HG03520 (cell line): ENCODE results near the gene CXCR3.
"Not testable (repeated sequence)": the region's sequence is repeated elsewhere in the genome, so short reads cannot be mapped to it uniquely, and the experiment has no call there.

Experiments used
- ATAC-seq: cut with Tn5 transposase; IDR thresholded peaks from one replicate; pipeline ENCODE4 v1.9.1; 2021; ENCODE audit warnings: mild to moderate bottlenecking, moderate library complexity; ENCODE audit not compliant: unreplicated experiment

The CXCR3 gene

DNA sequence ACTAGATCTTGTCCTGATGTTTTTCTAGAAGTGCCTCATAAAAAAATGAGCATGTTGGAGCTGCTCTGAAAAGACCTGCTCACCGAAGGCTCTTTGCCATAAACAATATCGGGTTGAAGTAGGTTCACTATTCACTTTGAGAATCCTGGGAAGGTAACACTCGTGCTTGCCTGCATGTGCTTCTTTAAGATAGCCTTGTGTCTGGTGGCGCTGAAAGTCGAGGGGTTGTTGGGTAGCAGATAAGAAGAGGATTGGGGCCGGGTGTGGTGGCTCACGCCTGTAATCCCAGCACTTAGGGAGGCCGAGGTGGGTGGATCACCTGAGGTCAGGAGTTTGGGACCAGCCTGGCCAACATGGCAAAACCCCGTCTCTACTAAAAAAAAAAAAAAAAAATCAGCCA lies 6.6 kb downstream of the CXCR3 start:
- ATAC-seq: not testable (repeated sequence)

DNA sequence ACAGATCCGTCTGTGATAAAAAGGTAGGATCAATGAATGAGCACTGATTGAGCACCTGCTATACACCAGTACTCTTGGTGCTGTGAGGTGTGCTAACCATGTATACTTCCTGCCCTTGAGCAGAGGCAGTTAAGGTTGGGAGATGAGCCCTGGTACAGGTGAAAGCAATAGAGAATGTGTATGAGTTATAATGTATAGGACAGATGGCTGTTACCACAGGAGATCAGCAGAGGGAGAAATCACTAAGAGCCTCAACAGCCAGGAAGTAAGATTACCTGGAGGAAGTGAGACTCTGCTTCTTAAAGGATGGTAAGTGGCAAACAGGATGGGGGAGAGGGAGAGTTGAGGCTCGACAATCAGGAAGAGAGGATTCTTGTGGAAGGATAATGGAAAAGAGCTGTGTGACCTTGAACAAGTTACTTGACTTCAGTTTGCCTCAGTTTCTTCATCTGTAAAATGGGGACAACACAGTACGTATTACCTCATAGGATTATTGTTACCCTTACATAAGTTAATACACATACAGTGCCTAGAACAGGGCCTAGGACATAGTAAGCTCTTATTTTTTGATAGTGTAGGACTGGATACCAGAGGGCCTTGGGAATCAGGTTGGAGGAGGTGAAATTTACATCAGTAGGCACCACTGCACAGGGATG lies 9.1 kb downstream of the CXCR3 start:
- ATAC-seq: no peak

DNA sequence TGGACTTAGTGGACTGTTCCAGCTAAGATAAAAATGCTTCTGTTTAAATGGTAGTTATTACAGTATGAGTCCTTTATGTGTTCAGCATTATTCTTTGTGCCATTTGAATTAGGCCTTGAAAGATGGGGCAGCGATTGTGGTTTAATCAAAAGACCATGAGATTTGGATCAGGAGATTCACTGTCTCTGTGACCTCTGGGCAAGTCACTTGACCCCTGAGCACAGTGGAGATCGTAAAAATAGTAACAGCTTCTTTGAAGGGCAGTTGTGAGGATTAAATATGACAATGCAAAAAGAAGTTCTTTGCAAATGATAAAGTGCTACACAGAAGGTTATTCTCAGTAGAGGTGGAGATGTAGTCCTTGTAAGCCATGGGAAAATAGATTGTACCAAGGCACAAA lies 10.8 kb downstream of the CXCR3 start:
- ATAC-seq: no peak

DNA sequence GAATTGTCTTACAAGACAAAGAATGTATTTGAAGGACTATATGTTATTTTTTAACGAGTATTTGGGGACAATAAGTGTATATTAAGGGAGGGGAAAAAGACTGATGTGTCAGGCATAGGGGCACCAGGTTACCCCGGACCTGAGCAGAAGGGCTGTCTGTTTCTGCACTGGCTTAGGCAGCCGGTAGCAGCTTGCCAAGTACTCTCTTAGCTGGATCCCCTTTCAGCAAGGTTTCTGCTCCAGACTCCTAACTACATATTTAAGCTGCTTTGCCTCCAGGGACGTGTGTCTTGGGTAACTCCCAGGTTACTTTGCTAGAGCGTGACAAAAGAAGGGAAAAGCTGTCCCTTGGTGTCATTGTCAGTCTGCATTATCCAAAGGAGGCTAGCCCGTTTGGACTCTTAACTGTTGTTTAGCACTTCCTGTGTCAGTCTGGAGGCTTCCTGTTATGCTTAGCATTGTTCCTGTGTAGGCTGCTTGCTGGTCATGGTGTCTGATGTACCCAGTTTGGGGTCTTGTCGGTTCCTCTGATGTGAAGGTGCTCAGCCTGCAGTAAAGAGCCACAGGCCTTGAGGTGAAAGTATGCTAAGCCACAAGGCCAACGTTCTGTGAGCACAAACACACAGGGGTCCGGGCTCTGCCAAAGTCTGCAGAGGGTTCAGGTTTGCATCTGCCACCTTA lies 11.6 kb downstream of the CXCR3 start:
- no peak for ATAC-seq

DNA sequence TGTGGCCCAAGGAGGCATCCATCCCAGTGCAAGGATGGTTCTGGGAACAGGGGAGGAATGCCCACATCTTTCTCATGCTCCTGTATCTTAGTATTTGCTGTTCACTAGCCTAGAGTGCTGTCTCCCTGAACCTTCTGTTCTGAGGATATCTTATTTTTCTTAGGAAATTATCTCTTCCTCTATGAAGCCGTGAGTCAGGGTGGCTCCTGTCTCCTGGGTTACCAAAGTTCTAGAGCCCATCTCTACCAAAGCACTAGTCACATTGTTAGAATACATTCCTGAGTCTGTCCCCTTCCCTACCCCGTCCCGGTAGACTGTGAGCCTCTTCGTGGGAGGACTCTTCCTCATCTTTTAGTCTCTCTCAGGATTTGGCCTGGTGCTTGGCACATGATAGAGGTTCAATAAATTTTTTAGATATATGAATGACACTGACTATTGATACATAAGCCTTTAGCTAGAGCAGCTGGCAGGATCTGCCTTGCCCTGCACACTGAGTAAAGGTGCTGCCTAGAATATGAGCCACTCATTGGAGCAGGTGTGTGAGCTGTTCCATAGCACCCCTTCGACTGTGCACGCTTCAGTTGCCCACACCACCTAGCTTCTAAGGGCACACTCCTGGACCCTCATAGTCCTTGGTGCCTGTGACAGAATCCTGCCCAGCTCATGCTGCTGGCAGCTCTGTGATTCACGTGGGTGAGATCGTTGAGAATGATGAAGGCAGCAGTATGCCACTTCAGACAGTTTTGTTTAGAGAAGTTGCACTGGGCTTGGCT lies 13.3 kb downstream of the CXCR3 start:
- ATAC-seq: no peak

DNA sequence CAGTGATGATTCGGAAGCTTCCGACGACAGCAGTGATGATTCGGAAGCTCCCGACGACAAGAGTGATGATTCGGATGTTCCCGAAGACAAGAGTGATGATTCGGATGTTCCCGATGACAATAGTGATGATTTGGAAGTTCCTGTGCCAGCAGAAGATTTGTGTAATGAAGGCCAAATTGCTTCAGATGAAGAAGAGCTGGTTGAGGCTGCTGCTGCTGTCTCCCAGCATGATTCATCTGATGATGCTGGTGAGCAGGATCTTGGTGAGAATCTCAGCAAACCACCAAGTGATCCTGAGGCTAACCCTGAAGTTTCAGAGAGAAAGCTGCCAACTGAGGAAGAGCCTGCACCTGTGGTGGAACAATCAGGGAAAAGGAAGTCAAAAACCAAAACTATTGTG lies 14.2 kb downstream of the CXCR3 start:
- no peak for ATAC-seq

DNA sequence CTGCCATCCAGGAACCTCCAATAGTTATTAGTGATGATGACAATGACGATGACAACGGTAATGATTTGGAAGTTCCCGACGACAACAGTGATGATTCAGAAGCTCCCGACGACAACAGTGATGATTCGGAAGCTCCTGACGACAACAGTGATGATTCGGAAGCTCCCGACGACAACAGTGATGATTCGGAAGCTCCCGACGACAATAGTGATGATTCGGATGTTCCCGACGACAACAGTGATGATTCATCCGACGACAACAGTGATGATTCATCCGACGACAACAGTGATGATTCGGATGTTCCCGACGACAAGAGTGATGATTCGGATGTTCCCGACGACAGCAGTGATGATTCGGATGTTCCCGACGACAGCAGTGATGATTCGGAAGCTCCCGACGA lies 14.7 kb downstream of the CXCR3 start:
- no peak for ATAC-seq

DNA sequence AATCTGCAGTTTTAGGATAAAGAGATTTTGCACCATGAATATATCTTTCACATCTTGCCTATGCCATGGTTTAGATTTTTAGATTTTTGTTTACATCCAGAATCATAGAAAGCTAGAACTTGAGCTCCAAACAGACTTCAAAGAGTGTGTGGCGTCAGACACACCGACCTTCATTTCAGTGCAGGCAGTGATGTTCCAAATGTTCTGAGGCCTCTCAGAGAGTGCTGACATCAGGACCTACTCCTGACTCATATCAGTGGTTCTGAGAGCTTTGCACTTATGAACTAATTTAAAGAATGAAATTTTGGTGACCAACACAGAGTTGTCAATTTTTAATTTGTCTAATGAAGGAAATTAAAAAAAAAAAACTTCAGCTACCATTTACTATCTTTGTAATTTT lies 18.3 kb downstream of the CXCR3 start:
- no peak for ATAC-seq

DNA sequence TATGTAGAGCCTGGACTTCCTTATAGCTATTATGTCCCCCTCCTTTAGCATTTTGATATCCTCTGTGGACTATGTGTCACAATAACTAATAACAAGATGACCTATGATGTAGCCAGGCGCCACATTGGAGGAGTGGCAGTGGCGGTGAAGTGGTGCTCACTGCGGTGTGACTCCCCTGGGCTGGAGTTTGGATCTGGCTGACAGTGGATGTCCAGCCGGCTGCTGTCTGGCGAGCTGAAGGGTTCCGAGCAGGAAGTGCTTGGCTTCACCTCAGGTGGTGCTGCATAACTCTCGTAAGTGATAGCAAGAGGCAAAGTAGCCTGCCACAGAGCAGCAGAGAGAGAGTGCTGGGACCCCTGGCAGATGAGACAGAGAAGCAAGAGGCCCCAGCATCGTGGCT lies 25.1 kb downstream of the CXCR3 start:
- ATAC-seq: not testable (repeated sequence)

DNA sequence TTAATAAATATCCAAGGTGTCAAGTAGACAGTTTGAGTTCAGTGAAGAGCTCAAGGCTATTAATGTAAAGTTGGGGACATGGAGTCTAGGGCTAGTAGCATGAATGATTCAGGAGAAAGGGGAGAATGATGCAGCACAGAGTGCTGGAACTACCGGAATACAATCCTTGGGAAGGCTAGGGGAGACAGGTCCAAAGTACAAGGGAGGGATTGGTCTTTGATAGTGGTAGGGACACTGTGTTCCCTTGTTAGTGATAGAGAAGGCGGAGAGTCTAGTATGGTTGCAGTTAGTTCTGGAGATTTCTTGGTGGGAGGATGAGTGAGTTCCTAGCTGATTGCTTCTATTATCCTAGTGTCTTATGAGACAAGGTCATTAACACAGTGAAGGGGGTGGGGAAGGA lies 31.4 kb downstream of the CXCR3 start:
- no peak for ATAC-seq

DNA sequence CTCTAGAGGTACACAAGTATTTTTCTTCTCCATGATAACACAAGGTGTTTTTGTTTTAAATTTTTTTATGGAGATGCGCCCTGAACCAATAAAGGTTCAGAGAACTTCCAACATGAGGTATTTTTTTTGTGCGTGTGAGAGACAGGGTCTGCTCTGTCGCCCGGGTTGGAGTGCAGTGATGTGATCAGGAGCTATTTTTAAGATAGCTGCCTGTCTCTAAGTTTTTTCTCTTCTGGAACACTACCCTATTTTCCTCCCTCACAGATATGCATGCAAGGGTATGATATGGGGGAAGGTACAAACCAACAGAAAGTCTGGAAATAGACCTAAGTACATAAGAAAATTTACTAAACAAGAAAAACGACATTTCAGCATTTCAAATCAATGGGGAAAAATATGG lies 37.1 kb downstream of the CXCR3 start:
- ATAC-seq: no peak

DNA sequence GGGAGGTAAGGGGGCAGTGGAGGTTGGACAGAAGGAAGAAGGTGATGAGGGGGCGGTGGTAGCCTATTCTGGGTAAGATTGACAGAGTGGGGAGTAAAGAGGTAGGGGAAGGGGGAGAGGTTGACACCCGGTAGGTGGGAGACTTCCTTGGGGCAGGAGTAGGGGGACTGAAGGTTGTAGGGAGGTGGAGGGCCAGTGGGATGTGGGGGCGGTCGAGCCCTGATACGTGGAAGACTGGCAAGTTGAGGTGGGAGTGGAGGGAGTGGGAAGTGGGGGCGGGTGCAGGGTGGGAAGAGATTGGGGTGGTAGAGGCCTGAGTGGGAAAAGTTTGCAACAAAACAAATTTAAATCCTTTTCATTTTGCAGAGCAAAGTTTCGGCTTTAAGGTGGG lies 38.3 kb downstream of the CXCR3 start:
- no peak for ATAC-seq

DNA sequence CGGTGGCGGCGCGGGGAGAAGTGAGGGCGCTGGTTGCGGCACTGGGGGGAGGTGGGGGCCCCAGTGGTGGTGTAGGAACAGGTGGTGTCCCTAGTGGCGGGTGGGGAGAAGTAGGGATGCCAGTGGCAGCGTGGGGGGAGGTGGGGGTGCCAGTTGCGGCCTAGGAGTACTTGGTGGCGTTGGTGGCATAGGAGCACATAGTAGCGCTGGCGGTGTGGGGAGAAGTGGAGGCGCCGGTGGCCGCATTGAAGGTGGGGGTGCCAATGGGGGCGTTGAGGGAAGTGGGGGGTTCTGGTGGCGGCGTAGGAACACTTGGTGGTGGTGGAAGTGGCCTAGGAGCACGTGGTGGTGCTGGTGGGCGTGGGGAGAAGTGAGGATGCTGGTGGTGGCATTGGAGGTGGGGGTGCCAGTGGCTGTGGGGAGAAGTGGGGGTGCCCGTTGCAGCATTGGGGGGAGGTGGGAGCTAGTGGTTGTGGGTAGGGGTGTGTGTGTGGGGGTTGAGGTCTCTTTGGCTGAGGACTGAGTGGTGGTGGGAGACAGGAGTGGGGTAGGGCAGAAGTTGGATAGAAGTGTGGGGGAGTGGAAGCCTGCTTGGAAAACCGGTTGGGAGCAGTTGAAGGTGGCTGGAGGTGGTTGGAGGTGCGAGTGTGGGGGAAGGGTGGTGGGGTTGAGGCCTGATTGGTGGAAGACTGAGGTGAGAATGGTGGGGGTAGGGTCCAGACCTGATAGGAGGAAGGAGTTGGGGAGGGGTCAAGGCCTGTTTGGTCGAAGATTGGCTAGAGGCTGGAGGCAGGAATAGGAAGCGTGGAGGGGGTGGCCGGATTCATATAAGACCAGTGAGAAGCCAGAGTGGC lies 38.9 kb downstream of the CXCR3 start:
- ATAC-seq: no peak

DNA sequence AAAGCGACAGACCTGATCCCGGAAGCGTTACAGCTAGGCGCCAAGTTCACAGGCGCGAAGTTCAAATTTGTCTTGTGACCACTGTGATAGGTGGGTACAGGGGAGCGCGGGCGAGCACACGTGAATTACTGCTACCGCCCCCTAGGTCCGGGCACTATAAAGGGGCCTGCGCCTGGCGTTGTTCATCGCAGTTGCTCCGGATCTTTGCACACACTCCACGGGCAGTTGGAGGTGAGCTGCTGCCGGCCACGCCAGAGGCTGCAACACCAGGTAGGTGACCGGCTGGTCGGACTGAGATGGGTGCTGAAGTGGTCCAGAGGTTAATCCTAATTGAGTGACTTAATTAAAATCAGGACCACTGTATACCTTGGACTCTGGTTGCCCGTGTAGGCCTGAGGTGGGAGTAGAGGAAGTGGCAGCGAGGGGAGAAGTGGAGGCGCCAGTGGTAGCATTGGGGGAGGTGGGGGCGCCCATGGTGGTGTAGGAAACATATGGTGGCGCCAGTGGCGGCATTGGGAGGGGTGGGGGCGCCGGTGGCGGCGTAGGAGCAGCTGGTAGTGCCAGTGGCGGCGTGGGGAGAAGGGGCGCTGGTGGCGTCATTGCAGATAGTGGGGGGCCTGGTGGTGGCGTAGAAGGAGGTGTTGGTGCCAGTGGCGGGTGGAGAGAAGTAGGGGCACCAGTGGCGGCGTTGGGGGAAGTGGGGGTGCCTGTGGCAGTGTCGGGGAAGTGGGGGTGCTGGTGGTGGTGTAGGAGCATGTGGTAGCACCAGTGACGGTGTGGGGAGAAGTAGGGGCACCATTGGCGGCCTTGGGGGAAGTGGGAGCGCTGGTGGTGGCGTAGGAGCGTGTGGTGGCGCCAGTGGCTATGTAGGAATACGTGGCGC lies 39.8 kb downstream of the CXCR3 start, which contains the start of gene GCNA:
Gene GCNA (plus strand): TSS at position 185 of the 883 bp plus-strand sequence. CDS start 2,385 bp downstream, outside the sequence.
- ATAC-seq: no peak

DNA sequence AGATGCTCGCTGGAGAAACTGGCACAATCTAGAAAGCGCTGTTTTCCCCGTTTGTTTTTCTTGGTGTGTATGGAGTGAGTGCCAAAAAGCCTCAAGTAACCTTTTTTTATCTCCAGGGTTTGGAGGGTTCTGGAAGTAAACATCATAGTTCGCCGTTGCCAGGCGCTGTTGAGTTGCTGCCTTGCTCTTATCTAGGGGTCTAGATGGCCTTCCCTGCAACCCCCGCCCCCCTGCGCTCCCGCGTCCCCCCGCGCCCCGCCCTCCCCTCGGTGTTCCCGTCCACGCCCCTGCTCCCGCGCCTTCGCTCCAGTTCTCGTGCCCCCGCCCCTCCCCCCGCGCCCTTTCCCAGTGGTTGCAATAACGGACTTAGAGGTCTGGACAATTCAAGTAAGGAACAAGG lies 40.6 kb downstream of the CXCR3 start:
- no peak for ATAC-seq

DNA sequence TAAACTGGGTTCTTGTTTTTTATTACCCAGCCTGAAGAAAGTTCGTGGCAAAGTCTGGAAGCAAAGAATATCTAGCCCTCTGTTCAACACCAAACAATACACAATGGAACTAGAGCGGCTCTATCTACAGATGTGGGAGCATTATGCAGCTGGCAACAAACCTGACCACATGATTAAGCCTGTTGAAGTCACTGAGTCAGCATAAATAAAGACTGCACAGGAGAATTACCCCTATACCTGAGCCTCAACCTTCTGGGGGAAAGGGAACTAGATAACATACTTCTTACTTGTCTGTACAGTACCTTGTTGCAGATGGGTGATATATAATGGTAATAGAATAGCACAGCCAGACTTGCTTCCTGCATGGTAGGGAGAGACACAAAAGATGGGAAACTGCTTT lies 44.7 kb downstream of the CXCR3 start:
- ATAC-seq: no peak

DNA sequence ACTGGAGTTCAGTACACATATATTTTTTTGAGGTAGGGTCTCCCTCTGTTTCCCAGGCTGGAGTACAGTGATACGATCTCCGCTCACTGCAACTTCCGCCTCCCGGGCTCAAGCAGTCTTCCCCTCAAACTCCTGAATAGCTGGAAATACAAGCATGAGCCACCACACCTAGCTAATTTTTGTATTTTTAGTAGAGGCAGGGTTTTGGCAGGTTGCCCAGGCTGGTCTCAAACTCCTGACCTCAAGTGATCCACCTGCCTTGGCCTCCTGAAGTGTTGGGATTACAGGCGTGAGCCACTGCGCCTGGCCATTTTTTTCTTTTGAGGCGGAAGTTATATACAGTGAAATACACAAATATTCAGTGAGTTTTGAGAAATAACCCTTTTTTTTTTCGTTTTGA lies 46.9 kb downstream of the CXCR3 start:
- not testable (repeated sequence) for ATAC-seq
